Panc1 (cell line): ENCODE measurements around the gene QSER1. TPM values are rescaled to one million over a fixed set of nuclear protein-coding genes. Genes with fewer than 3 reads are reported as not detected.

Experiments
- ATAC-seq: fragments of 200-7000 bp; cut with Tn5 transposase; 2 replicates; pipeline ENCODE4 v1.9.1; 2020; ENCODE audit warnings: mild to moderate bottlenecking, moderate library complexity
- BruUV-seq: library from RNA; stranded (reverse); fragments of 400-500 nt; replicated peaks from 2 replicates; lab custom pipeline; 2021; lab: Mats Ljungman, UMichigan
- CTCF ChIA-PET: fragments of 300-600 bp; sonication (Branson Sonifier 250); formaldehyde crosslinking; loops from one replicate; lab custom pipeline; 2022; ENCODE audit warnings: antibody characterized with exemption; lab: Charles Lee
- POLR2A ChIA-PET: fragments of 300-600 bp; sonication (Branson Sonifier 250); formaldehyde crosslinking; loops from one replicate; lab custom pipeline; 2022; ENCODE audit warnings: antibody characterized with exemption; lab: Charles Lee
- DNase-seq: peaks from one replicate; pipeline ENCODE4 v3.0.0-alpha.2; 2010; ENCODE audit warnings: low read depth, low spot score
- H3K27ac ChIP-seq: 2 replicates; pipeline ENCODE4 v1.5.1; 2011; ENCODE audit warnings: mild to moderate bottlenecking, low read length, inconsistent platforms
- H3K27me3 ChIP-seq: fragments of 200-500 bp; sonication (Bioruptor generic); 2 replicates; pipeline ENCODE4 v1.6.0; 2014; ENCODE audit warnings: low read length, inconsistent platforms; ENCODE audit not compliant: control insufficient read depth, insufficient read depth
- H3K36me3 ChIP-seq: fragments of 200-500 bp; sonication (Bioruptor generic); 2 replicates; pipeline ENCODE4 v1.5.1; 2014; ENCODE audit warnings: inconsistent platforms, mild to moderate bottlenecking, low read length, moderate library complexity; ENCODE audit not compliant: control insufficient read depth, insufficient read depth
- H3K4me1 ChIP-seq: 2 replicates; pipeline ENCODE4 v1.5.1; 2011; ENCODE audit warnings: inconsistent platforms, mild to moderate bottlenecking, low read length, moderate library complexity; ENCODE audit not compliant: control insufficient read depth, insufficient read depth
- H3K4me3 ChIP-seq, 2 experiments: 2 replicates each; pipeline ENCODE4 v1.5.1; 2011 to 2012; ENCODE audit warnings: low read depth in 2 of 2, low read length in 2 of 2, mild to moderate bottlenecking in 2 of 2, inconsistent platforms in 1 of 2, moderate library complexity in 1 of 2
- H3K9me3 ChIP-seq: fragments of 200-500 bp; sonication (Bioruptor generic); 2 replicates; pipeline ENCODE4 v1.5.1; 2014; ENCODE audit warnings: low read depth, mild to moderate bottlenecking, inconsistent platforms, low read length, moderate library complexity; ENCODE audit not compliant: control insufficient read depth, insufficient read depth
- POLR2AphosphoS5 ChIP-seq: IDR thresholded peaks from 2 replicates; pipeline ENCODE4 v1.6.1; 2012; ENCODE audit warnings: mild to moderate bottlenecking, low read depth, low read length, moderate library complexity
- SIN3A ChIP-seq: IDR thresholded peaks from 2 replicates; pipeline ENCODE4 v1.6.1; 2012; ENCODE audit warnings: low read depth, mild to moderate bottlenecking, low read length, moderate library complexity, borderline replicate concordance; ENCODE audit not compliant: insufficient read depth
- TCF7L2 ChIP-seq: IDR thresholded peaks from 2 replicates; pipeline ENCODE4 v1.6.1; 2011; ENCODE audit warnings: mild to moderate bottlenecking, low read depth, low read length, inconsistent platforms
- in situ Hi-C: cut with HindIII; loops from 2 replicates; pipeline ENCODE4 v1.10.0; 2016; ENCODE audit warnings: low sequenced_read_pairs, low pct_unique_long_range_greater_than_20kb
- intact Hi-C: fragments of 100-400 bp; cut with micrococcal nuclease; formaldehyde crosslinking; loops from one replicate; pipeline ENCODE4 v1.10.0; 2022; ENCODE audit not compliant: unreplicated experiment
- total RNA-seq: library from RNA; stranded (reverse); gene quantifications from one replicate; pipeline ENCODE4 v1.2.1, GENCODE V29; 2021; ENCODE audit not compliant: unreplicated experiment
- TF ChIP-seq, protein P1 (sequence below), 2 experiments: IDR thresholded peaks; 2 replicates each; pipeline ENCODE4 v1.6.1; 2011 to 2012; ENCODE audit warnings: low read depth in 2 of 2, control low read depth in 1 of 2, low read length in 1 of 2, mild to moderate bottlenecking in 1 of 2, moderate library complexity in 1 of 2; ENCODE audit not compliant: insufficient read depth in 1 of 2
- TF ChIP-seq, protein P2 (sequence below): fragments of 450-650 bp; IDR thresholded peaks from 2 replicates; pipeline ENCODE4 v1.5.1; 2017; ENCODE audit warnings: mild to moderate bottlenecking

QSER1 gene
- total RNA-seq, 1 experiment from 2014 or later: 48.2 TPM

DNA sequence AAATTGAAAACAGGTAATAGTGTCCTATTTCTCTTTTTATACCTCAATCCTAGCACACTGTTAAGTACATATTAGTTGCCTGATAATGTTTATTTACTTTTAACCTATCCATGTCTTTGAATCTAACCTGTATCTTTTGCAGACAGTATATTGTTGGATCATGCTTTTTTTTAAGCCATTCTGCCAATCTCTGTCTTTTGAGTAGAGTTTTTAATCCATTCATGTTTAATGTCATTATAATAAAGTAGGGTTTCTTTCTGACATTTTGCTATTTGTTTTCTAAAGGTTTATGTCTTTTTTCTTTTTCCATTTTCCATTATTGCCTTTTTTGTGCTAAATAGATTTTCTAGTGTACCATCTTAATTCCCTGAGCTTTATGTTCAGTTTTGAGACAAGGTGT, 99.3 kb downstream of the QSER1 start:
- no peaks in the 10 kb centered on the region for H3K4me1 ChIP-seq
- in situ Hi-C loops: no loop called here
- ATAC-seq (no peak), DNase-seq (no peak)
- no peak overlapping the region for H3K4me3 ChIP-seq
- ChIA-PET POLR2A (interaction anchor here (0.6 to 1.1 kb wide), 2 partner anchors 17 to 23 kb away, joined by 3 to 7 read pairs; no protein-coding TSS in a partner anchor), CTCF (no interaction called here)
- BruUV-seq: no TSS peak
- no peaks in the 10 kb centered on the region; the same call in 1 of the 2 replicates for H3K27me3 ChIP-seq
- H3K9me3 ChIP-seq: peaks cover 3% of the 10 kb centered on the region; the same call in 1 of the 2 replicates
- intact Hi-C loops: no loop called here
- TF ChIP-seq, protein P1, sequence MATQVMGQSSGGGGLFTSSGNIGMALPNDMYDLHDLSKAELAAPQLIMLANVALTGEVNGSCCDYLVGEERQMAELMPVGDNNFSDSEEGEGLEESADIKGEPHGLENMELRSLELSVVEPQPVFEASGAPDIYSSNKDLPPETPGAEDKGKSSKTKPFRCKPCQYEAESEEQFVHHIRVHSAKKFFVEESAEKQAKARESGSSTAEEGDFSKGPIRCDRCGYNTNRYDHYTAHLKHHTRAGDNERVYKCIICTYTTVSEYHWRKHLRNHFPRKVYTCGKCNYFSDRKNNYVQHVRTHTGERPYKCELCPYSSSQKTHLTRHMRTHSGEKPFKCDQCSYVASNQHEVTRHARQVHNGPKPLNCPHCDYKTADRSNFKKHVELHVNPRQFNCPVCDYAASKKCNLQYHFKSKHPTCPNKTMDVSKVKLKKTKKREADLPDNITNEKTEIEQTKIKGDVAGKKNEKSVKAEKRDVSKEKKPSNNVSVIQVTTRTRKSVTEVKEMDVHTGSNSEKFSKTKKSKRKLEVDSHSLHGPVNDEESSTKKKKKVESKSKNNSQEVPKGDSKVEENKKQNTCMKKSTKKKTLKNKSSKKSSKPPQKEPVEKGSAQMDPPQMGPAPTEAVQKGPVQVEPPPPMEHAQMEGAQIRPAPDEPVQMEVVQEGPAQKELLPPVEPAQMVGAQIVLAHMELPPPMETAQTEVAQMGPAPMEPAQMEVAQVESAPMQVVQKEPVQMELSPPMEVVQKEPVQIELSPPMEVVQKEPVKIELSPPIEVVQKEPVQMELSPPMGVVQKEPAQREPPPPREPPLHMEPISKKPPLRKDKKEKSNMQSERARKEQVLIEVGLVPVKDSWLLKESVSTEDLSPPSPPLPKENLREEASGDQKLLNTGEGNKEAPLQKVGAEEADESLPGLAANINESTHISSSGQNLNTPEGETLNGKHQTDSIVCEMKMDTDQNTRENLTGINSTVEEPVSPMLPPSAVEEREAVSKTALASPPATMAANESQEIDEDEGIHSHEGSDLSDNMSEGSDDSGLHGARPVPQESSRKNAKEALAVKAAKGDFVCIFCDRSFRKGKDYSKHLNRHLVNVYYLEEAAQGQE (IDR thresholded peaks at IDR 0.05; ENCODE audit: insufficient read depth in 1 of 2, low read depth in 2 of 2, low read length in 1 of 2): no peak
- TF ChIP-seq, protein P2, sequence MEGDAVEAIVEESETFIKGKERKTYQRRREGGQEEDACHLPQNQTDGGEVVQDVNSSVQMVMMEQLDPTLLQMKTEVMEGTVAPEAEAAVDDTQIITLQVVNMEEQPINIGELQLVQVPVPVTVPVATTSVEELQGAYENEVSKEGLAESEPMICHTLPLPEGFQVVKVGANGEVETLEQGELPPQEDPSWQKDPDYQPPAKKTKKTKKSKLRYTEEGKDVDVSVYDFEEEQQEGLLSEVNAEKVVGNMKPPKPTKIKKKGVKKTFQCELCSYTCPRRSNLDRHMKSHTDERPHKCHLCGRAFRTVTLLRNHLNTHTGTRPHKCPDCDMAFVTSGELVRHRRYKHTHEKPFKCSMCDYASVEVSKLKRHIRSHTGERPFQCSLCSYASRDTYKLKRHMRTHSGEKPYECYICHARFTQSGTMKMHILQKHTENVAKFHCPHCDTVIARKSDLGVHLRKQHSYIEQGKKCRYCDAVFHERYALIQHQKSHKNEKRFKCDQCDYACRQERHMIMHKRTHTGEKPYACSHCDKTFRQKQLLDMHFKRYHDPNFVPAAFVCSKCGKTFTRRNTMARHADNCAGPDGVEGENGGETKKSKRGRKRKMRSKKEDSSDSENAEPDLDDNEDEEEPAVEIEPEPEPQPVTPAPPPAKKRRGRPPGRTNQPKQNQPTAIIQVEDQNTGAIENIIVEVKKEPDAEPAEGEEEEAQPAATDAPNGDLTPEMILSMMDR: no peak
- TF ChIP-seq POLR2AphosphoS5: no peak
- no peak for TF ChIP-seq SIN3A
- TF ChIP-seq TCF7L2: no peak
- H3K36me3 ChIP-seq: no peaks in the 10 kb centered on the region
- H3K27ac ChIP-seq: no peak overlapping the region

DNA sequence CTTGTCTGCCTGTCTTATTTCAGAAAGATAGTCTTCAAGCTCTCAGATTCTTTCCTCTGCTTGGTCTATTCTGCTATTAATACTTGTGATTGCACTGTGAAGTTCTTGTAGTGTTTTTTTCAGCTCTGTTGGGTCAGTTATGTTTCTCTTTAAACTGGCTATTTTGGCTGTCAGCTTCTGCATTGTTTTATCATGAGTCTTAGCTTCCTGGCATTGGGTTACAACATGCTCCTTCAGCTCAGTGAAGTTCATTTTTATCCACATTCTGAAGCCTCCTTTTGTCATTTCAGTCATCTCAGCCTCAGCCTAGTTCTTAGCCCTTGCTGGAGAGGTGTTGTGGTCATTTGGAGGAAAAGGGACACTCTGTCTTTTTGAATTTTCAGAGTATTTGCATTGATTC, 107.6 kb downstream of the QSER1 start:
- H3K4me1 ChIP-seq: no peaks in the 10 kb centered on the region
- DNase-seq (no peak), ATAC-seq (no peak)
- H3K27ac ChIP-seq: no peak overlapping the region
- intact Hi-C loops (no loop called here), in situ Hi-C loops (no loop called here)
- no peak overlapping the region for H3K4me3 ChIP-seq
- BruUV-seq: no TSS peak
- ChIA-PET POLR2A (no interaction called here), CTCF (no interaction called here)
- TF ChIP-seq POLR2AphosphoS5: no peak
- TF ChIP-seq, protein P2: no peak
- TF ChIP-seq, protein P1 (IDR thresholded peaks at IDR 0.05; ENCODE audit: insufficient read depth in 1 of 2, low read depth in 2 of 2, low read length in 1 of 2): no peak
- no peak for TF ChIP-seq SIN3A
- TF ChIP-seq TCF7L2: no peak
- no peaks in the 10 kb centered on the region for H3K27me3 ChIP-seq
- H3K36me3 ChIP-seq: no peaks in the 10 kb centered on the region
- no peaks in the 10 kb centered on the region for H3K9me3 ChIP-seq
